ENCODE measurements around the gene LINC01488. TPM values are rescaled to one million over a fixed set of nuclear protein-coding genes. Genes with fewer than 3 reads are reported as not detected.

The LINC01488 gene
- polyA plus RNA-seq, 1 of the 3 experiments (the other 2 are of a cell fraction): not detected

DNA sequence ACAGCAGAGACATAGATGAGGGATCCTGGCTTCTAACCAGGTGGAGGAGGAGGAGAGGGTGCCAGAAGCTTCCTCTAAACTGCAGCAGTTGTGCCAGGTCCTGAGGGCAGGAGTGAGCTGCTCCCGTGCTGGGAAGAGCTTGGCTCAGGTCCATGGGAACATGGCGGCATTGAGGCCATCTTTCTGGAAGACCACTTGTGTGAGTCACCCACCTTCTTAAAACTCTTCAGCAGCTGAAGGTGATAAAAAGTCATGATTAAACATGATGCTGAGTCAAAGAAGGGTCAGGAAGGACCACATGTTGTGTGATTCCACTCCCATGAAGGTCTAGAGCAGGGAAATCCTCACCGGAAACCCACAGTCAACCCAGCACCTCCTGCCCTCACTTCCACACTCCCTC, 35.1 kb downstream of the LINC01488 start:
- TF ChIP-seq TCF12 (IDR thresholded peaks at IDR 0.05): no peak
- DNase-seq: no peak
- Histone ChIP-seq H3F3A (replicated peaks; ENCODE audit: insufficient read depth) (no peaks in the 10 kb centered on the region), H3K9ac (no peak overlapping the region), H3K36me3 (replicated peaks in 1 of 2; ENCODE audit: control insufficient read depth in 1 of 2, insufficient read depth in 2 of 2, low read length in 1 of 2) (no peaks in the 10 kb centered on the region), H3K9me3 (no peaks in the 10 kb centered on the region; the same call in 1 of the 2 replicates), H3K4me3 (ENCODE audit: low read depth in 2 of 2, low read length in 1 of 2) (no peak overlapping the region), H3K27ac (ENCODE audit: low read depth in 2 of 2, low read length in 1 of 2) (no peak overlapping the region), H2AFZ (ENCODE audit: low read depth) (no peak overlapping the region), H3K4me1 (ENCODE audit: control insufficient read depth in 1 of 2, insufficient read depth in 2 of 2, low read depth in 1 of 2, low read length in 1 of 2) (no peaks in the 10 kb centered on the region), H3K9me2 (no peaks in the 10 kb centered on the region), H3K4me2 (no peak overlapping the region), H3K27me3 (ENCODE audit: insufficient read depth) (no peaks in the 10 kb centered on the region), H3K79me2 (ENCODE audit: insufficient read depth) (no peaks in the 10 kb centered on the region), H4K20me1 (ENCODE audit: insufficient read depth) (no peaks in the 10 kb centered on the region)
- ChIA-PET CTCF (interaction anchor here (0.6 to 1.0 kb wide), 2 partner anchors 385 to 423 kb away, joined by 3 read pairs; no protein-coding TSS in a partner anchor), POLR2A (no interaction called here)
- WGBS (ENCODE audit: low lambda C conversion rate): 57% methylated on average over 3 of the region's 3 CpGs

DNA sequence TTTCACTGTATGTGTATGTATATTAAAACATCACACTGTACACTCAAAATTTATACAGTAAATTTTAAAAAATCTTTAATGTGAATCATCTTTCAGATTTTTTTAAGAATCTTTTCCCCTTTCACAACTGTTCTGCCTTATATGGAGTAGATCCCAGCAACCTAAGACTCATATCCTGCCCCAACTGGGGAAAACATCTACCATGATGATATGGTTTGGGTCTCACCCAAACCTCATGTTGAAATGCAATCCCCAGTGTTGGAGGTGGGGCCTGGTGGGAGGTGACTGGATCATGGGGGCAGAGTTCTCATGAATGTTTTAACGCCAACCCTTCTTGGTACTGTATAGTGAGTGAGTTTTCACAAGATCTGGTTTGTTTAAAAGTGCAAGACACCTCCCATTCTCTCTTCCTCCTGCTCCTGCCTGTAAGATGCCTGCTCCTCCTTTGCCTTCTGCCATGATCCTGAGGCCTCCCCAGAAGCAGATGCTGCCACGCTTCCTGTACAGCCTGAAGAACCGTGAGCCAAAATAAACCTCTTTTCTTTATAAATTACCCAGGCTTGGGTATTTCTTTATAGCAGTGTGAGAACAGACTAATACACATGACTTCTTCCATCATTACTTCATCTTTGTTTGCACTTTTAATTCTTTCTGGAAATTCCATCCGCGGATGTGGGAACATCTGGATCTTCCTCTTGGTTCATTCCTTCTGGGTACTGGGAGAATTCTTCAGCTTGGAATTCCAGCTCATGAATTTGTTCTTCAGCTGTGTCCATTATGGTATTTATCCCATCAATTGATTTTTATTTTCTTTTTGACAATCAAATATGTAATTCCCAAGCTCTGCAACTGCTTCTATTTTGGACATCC, 36.9 kb downstream of the LINC01488 start:
- no peak overlapping the region for H3K27ac ChIP-seq (ENCODE audit: low read depth in 2 of 2, low read length in 1 of 2)
- POLR2A ChIA-PET: no interaction called here
- H3K9me2 ChIP-seq: no peaks in the 10 kb centered on the region
- H3K9ac ChIP-seq: no peak overlapping the region
- H3K4me3 ChIP-seq (ENCODE audit: low read depth in 2 of 2, low read length in 1 of 2): no peak overlapping the region
- CTCF ChIA-PET: interaction anchor here (1.1 to 1.3 kb wide), 2 partner anchors 19 to 417 kb away, joined by 3 read pairs; no protein-coding TSS in a partner anchor
- H3K79me2 ChIP-seq (ENCODE audit: insufficient read depth): no peaks in the 10 kb centered on the region
- DNase-seq: no peak
- H4K20me1 ChIP-seq (ENCODE audit: insufficient read depth): no peaks in the 10 kb centered on the region
- H3K36me3 ChIP-seq (replicated peaks in 1 of 2; ENCODE audit: control insufficient read depth in 1 of 2, insufficient read depth in 2 of 2, low read length in 1 of 2): no peaks in the 10 kb centered on the region
- no peaks in the 10 kb centered on the region for H3K4me1 ChIP-seq (ENCODE audit: control insufficient read depth in 1 of 2, insufficient read depth in 2 of 2, low read depth in 1 of 2, low read length in 1 of 2)
- H3K9me3 ChIP-seq: no peaks in the 10 kb centered on the region; the same call in 1 of the 2 replicates
- H3K27me3 ChIP-seq (ENCODE audit: insufficient read depth): no peaks in the 10 kb centered on the region
- no peaks in the 10 kb centered on the region for H3F3A ChIP-seq (replicated peaks; ENCODE audit: insufficient read depth)
- WGBS (ENCODE audit: low lambda C conversion rate): 94% methylated on average over 5 of the region's 5 CpGs
- no peak overlapping the region for H3K4me2 ChIP-seq
- no peak overlapping the region for H2AFZ ChIP-seq (ENCODE audit: low read depth)
- TF ChIP-seq RCOR1 (IDR thresholded peaks at IDR 0.05; ENCODE audit: low read length) (no peak), EZH2phosphoT487 (IDR thresholded peaks at IDR 0.05; ENCODE audit: borderline replicate concordance, low read depth) (no peak), TAF1 (IDR thresholded peaks at IDR 0.05; ENCODE audit: borderline replicate concordance, low read depth, low read length) (no peak), GABPA (IDR thresholded peaks at IDR 0.05; ENCODE audit: low read depth) (no peak), FOXJ3 (CRISPR knock-in tag; IDR thresholded peaks at IDR 0.05) (no peak), RAD21 (IDR thresholded peaks at IDR 0.05; ENCODE audit: low read length) (no peak), FOXM1 (IDR thresholded peaks at IDR 0.05; ENCODE audit: low read depth) (no peak), GATA2 (CRISPR knock-in tag; IDR thresholded peaks at IDR 0.05) (no peak), SIN3A (IDR thresholded peaks at IDR 0.05; ENCODE audit: borderline replicate concordance, low read depth, low read length) (no peak), NFIC (IDR thresholded peaks at IDR 0.05; ENCODE audit: borderline replicate concordance) (no peak), ELF1 (IDR thresholded peaks at IDR 0.05) (no peak)
- TF ChIP-seq, protein P1, sequence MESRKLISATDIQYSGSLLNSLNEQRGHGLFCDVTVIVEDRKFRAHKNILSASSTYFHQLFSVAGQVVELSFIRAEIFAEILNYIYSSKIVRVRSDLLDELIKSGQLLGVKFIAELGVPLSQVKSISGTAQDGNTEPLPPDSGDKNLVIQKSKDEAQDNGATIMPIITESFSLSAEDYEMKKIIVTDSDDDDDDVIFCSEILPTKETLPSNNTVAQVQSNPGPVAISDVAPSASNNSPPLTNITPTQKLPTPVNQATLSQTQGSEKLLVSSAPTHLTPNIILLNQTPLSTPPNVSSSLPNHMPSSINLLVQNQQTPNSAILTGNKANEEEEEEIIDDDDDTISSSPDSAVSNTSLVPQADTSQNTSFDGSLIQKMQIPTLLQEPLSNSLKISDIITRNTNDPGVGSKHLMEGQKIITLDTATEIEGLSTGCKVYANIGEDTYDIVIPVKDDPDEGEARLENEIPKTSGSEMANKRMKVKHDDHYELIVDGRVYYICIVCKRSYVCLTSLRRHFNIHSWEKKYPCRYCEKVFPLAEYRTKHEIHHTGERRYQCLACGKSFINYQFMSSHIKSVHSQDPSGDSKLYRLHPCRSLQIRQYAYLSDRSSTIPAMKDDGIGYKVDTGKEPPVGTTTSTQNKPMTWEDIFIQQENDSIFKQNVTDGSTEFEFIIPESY (IDR thresholded peaks at IDR 0.05; ENCODE audit: borderline replicate concordance, low read depth): no peak
- TF ChIP-seq, protein P2, sequence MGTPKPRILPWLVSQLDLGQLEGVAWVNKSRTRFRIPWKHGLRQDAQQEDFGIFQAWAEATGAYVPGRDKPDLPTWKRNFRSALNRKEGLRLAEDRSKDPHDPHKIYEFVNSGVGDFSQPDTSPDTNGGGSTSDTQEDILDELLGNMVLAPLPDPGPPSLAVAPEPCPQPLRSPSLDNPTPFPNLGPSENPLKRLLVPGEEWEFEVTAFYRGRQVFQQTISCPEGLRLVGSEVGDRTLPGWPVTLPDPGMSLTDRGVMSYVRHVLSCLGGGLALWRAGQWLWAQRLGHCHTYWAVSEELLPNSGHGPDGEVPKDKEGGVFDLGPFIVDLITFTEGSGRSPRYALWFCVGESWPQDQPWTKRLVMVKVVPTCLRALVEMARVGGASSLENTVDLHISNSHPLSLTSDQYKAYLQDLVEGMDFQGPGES (IDR thresholded peaks at IDR 0.05; ENCODE audit: low read depth, low read length): no peak
- TF ChIP-seq, protein P3, sequence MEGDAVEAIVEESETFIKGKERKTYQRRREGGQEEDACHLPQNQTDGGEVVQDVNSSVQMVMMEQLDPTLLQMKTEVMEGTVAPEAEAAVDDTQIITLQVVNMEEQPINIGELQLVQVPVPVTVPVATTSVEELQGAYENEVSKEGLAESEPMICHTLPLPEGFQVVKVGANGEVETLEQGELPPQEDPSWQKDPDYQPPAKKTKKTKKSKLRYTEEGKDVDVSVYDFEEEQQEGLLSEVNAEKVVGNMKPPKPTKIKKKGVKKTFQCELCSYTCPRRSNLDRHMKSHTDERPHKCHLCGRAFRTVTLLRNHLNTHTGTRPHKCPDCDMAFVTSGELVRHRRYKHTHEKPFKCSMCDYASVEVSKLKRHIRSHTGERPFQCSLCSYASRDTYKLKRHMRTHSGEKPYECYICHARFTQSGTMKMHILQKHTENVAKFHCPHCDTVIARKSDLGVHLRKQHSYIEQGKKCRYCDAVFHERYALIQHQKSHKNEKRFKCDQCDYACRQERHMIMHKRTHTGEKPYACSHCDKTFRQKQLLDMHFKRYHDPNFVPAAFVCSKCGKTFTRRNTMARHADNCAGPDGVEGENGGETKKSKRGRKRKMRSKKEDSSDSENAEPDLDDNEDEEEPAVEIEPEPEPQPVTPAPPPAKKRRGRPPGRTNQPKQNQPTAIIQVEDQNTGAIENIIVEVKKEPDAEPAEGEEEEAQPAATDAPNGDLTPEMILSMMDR (IDR thresholded peaks at IDR 0.05): no peak
